GM18517 (cell line): ENCODE results near the gene TMEM130.

ENCODE experiments used
- ATAC-seq: cut with Tn5 transposase; IDR thresholded peaks from one replicate; pipeline ENCODE4 v1.9.1; 2021; ENCODE audit warnings: mild to moderate bottlenecking, moderate library complexity; ENCODE audit not compliant: unreplicated experiment

Gene TMEM130

GRCh38 chr7:98816241-98816640 lies 53.6 kb downstream of the TMEM130 start:
- ATAC-seq, result no peak

- no peak for ATAC-seq
Measured at GRCh38 chr7:98815313-98815712, 54.5 kb downstream of the TMEM130 start.

GRCh38 chr7:98811299-98811698 lies 58.5 kb downstream of the TMEM130 start:
- no peak for ATAC-seq

GRCh38 chr7:98810153-98810802 lies 59.5 kb downstream of the TMEM130 start:
- no peak for ATAC-seq

- ATAC-seq, result no peak
Measured at GRCh38 chr7:98808751-98809460, 60.9 kb downstream of the TMEM130 start.

GRCh38 chr7:98807068-98808048 lies 62.5 kb downstream of the TMEM130 start:
- ATAC-seq, result no peak

- no peak for ATAC-seq
Measured at GRCh38 chr7:98805956-98806838, 63.6 kb downstream of the TMEM130 start.

- ATAC-seq, result peak; percentile 22
Measured at GRCh38 chr7:98802781-98803110, 67.1 kb downstream of the TMEM130 start.

- ATAC-seq, result peak; percentile 85
Measured at GRCh38 chr7:98802088-98802780, 67.6 kb downstream of the TMEM130 start.

- no peak for ATAC-seq
Measured at GRCh38 chr7:98800996-98801395, 68.8 kb downstream of the TMEM130 start.

- ATAC-seq, result no peak
Measured at GRCh38 chr7:98797150-98797549, 72.7 kb downstream of the TMEM130 start.
